ENCODE measurements around the gene HAX1.

- no peak for TF ChIP-seq POLR2AphosphoS5 (IDR thresholded peaks at IDR 0.05)
- no peak for TF ChIP-seq CTCF (IDR thresholded peaks at IDR 0.05)
- no peak for TF ChIP-seq EP300 (IDR thresholded peaks at IDR 0.05)
Measured at GRCh38 chr1:154264454-154264853, 8.0 kb upstream of the HAX1 start.

Data from suprapubic skin (tissue), 4 donors.